ENCODE results near the gene RRAGC.

Gene RRAGC

GRCh38 chr1:38859561-38860453 is at the start of gene RRAGC:
Gene RRAGC, minus strand, starts transcription at chr1:38859772. Its CDS starts 126 bp downstream, at chr1:38859646.
- peak; percentile 88 for DNase-seq (ENCODE audit: low read depth)

- DNase-seq (ENCODE audit: low read depth): no peak
Observed at GRCh38 chr1:38908821-38909220, 49.2 kb upstream of the RRAGC start.

- DNase-seq (ENCODE audit: low read depth): no peak
Observed at GRCh38 chr1:38905985-38906384, 46.4 kb upstream of the RRAGC start.

- no peak for DNase-seq (ENCODE audit: low read depth)
Observed at GRCh38 chr1:38899560-38899959, 40.0 kb upstream of the RRAGC start.

GRCh38 chr1:38898653-38899230 is 39.2 kb upstream of the RRAGC start:
- DNase-seq (ENCODE audit: low read depth): no peak

GRCh38 chr1:38896169-38896568 is 36.6 kb upstream of the RRAGC start:
- DNase-seq (ENCODE audit: low read depth): no peak

GRCh38 chr1:38892976-38893375 is 33.4 kb upstream of the RRAGC start:
- DNase-seq (ENCODE audit: low read depth): no peak

GRCh38 chr1:38891753-38892152 is 32.2 kb upstream of the RRAGC start:
- DNase-seq (ENCODE audit: low read depth): no peak

GRCh38 chr1:38889589-38889988 is 30.0 kb upstream of the RRAGC start:
- DNase-seq (ENCODE audit: low read depth): no peak

GRCh38 chr1:38888423-38889333 is 29.1 kb upstream of the RRAGC start:
- DNase-seq (ENCODE audit: low read depth): no peak

- no peak for DNase-seq (ENCODE audit: low read depth)
Observed at GRCh38 chr1:38885092-38885491, 25.5 kb upstream of the RRAGC start.

- no peak for DNase-seq (ENCODE audit: low read depth)
Observed at GRCh38 chr1:38881487-38881886, 21.9 kb upstream of the RRAGC start, which contains the start of gene GJA9. Gene GJA9, minus strand, starts transcription at chr1:38881587. Its CDS starts 5,489 bp downstream, at chr1:38876098.

- no peak for DNase-seq (ENCODE audit: low read depth)
Observed at GRCh38 chr1:38875811-38876210, 16.2 kb upstream of the RRAGC start.

- DNase-seq (ENCODE audit: low read depth): peak; percentile 61
Observed at GRCh38 chr1:38873027-38873969, 13.7 kb upstream of the RRAGC start, which contains the start of gene MYCBP. Gene MYCBP, minus strand, starts transcription at chr1:38873348. Its CDS starts 43 bp downstream, at chr1:38873305.

GRCh38 chr1:38872401-38873026 is 12.9 kb upstream of the RRAGC start:
- DNase-seq (ENCODE audit: low read depth): no peak

GRCh38 chr1:38870996-38871395 is 11.4 kb upstream of the RRAGC start:
- no peak for DNase-seq (ENCODE audit: low read depth)

- DNase-seq (ENCODE audit: low read depth): no peak
Observed at GRCh38 chr1:38867208-38867607, 7.6 kb upstream of the RRAGC start.

GRCh38 chr1:38865112-38865715 is 5.6 kb upstream of the RRAGC start:
- no peak for DNase-seq (ENCODE audit: low read depth)

- DNase-seq (ENCODE audit: low read depth): no peak
Observed at GRCh38 chr1:38860454-38860795, 853 bp upstream of the RRAGC start.

GRCh38 chr1:38858833-38859560 is 575 bp downstream of the RRAGC start:
- DNase-seq (ENCODE audit: low read depth): no peak
